ENCODE data around the gene PRMT3. TPM values are rescaled to one million over a fixed set of nuclear protein-coding genes. Genes with fewer than 3 reads are reported as not detected.
"Not testable (repeated sequence)": the region's sequence is repeated elsewhere in the genome, so short reads cannot be mapped to it uniquely, and the experiment has no call there.

PRMT3 gene
- total RNA-seq, 1 experiment from 2014 or later, result 33.1 TPM

DNA sequence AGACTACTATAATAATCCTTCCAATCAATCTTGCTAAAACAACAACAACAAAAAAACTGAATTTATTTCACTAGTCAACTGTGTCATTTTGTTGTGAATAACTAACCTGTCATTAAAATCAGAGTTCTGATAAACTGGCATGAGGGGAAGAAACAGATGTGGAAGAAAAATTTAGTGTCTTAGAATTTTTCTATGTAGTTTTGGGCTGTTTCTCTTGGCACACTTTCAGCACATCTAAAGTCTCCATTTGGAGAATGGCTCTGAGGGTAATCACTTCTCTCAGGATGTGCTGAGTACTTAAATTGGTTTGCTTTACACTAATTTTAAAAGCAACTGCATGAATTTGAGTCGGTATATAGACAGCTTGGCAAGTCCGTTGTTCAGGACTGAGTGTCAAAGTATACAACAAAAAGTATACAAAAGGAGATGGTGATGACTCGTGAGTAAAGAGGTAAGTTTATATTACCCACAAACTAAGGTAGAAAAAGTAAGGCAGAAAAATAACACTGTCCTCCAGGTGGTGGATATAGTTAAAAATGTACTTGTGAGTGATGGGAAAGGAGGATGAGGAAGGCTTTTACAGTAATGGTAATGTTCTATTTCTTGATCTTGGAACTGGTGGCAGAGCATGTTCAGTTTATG, 13.8 kb upstream of the PRMT3 start:
- DNase-seq (ENCODE audit: low spot score), result no peak

DNA sequence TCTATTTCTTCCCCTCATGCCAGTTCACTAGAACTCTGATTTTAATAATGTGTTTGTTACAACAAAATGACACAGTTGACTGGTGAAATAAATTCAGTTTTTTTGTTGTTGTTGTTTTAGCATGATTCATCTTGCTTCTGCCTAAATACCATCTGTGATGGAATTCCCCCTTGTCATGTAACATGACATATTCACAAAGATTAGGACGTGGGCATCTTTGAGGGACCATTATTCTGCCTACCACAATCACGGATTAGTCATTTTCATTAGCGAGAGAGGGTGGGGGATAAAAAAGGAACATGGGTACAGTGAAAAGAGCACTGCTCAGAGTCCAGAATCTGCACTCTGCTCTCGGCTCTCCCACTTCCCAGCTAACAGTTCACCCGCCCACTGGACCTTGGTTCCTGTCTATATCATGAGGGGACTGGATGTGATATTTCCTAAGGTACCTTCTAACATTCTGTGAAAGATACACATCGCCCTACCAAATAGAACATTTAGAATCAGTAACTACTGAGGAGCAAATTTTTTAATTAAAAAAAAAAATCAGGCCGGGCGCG, 12.7 kb upstream of the PRMT3 start:
- no peak for DNase-seq (ENCODE audit: low spot score)

DNA sequence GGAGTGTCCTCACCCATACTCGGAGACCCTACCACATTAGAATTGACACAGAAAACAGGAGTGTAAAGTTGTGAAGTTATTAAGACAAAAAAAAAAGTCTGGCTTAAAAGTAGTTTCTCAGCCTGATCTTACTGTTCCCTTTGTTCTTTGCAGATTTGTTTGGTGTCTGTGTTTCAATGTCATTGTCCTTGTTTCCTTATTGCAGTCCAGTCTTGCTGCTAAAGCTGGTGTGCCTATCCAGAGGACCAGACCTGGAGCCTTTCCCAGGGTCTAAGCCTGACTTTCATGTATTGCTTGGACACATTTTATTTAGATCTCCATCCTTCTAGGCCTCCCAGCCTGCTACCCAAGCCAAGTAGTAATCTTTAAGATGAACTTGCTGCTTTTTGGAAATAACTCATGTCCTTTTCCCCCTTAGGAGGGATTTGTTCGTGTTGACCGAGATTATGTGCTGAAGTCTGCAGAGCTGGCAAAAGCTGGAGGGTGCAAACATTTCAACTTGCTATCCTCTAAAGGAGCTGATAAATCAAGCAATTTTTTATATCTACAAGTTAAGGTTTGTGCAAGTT, 11.3 kb upstream of the PRMT3 start:
- DNase-seq (ENCODE audit: low spot score), result no peak

GRCh38 chr11:20385996-20386395, 1.5 kb upstream of the PRMT3 start:
- DNase-seq (ENCODE audit: low spot score), result not testable (repeated sequence)

DNA sequence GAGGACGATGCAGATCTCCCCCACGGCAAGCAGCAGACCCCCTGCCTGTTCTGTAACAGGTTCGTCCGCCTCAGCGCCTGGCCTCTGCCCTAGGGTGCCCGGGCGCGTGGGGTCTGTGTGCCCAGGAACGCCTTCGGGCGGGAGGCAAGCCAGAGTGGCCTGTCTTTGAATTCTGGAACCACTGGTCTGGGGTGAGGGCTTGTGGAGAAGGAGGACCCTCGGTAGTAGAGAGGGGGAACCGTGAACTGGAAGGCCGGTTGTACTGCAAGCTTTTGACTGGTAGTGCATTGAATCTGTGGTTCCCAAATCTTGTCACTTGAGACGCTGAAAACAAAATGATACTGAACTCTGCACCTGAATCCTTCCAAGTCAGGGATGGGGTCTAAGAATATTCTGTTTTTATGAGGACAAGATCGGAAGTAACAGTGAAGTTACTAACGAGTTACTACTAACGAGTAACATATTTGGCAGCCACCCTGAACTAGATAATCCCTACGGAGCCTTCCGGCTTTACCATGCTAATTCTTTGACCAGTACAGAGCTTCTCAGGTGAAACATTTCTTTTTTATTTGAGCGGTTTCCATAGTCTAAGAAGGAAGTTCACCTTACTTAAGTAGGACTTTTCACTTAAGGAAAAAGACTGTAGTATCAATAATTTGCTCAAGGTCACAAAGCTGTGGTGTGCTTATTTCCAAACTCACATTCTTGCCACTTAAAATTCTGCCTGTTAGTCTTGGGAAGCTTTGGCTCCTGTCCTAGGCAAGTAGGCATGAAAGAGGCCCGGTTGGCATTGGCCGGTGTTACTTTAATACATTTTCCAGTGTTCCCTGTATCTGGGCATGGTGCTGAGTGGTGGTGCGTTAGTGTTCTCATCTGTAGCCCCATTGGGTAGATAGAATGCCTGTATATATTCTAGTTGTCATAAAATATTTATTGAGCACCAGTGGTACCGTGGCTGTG, 860 bp downstream of the PRMT3 start:
- DNase-seq (ENCODE audit: low spot score), result peak; percentile 70

DNA sequence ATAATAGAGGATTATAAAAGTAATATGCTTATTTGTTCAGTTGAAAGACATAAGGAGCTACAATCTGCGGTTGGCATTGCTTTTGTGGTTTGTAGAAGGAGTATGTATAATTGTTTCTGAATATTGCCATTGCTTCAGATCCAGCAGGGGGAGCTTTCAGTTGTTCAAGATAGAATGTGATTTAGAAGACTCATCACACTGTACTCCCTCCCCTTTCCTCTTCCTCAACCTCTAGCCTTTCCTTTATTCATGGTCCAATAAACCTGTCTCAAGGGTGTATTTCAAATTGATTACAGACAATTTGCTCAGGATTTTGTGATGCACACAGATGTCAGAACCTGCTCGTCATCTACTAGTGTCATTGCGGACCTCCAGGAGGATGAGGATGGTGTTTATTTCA, 9.8 kb downstream of the PRMT3 start:
- DNase-seq (ENCODE audit: low spot score), result peak; percentile 60

- no peak for DNase-seq (ENCODE audit: low spot score)
Observed at GRCh38 chr11:20399498-20399897, 12.0 kb downstream of the PRMT3 start.

DNA sequence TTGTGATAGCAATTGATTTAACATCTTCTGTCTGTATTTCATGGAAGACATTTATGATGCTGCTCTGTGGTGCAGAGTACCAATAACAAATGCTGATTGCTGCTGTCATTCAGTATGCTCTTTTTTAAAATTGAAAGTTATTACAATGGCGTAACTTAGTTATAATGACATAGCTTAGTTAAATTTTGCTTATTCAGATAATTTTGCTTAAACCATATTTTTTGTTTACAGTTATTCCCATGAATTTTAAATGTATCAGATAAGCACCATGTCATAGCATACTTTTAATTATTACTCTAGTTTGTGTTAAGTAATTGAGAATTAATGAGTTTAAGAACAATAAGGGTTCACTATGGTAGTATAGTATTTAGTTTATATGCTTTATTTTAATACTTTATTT, 15.5 kb downstream of the PRMT3 start:
- no peak for DNase-seq (ENCODE audit: low spot score)

DNA sequence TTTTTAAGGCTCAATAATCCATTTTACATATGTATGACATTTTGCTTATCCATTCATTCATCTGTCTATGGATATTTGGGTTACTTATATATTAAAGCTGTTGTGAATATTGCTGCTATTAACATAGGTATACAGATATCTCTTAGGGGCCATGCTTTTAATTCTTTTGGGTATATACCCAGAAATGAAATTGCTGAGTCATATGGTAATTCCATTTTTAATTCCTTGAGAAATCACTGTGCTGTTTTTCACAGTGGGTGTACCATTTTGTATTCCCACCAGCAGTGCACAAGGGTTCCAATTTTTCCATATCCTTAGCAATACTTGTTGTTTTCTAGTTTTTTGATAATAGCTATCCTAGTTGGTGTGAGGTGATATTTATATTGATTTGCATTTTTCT, 19.0 kb downstream of the PRMT3 start:
- DNase-seq (ENCODE audit: low spot score), result no peak

GRCh38 chr11:20407344-20407743, 19.8 kb downstream of the PRMT3 start:
- DNase-seq (ENCODE audit: low spot score), result no peak

DNA sequence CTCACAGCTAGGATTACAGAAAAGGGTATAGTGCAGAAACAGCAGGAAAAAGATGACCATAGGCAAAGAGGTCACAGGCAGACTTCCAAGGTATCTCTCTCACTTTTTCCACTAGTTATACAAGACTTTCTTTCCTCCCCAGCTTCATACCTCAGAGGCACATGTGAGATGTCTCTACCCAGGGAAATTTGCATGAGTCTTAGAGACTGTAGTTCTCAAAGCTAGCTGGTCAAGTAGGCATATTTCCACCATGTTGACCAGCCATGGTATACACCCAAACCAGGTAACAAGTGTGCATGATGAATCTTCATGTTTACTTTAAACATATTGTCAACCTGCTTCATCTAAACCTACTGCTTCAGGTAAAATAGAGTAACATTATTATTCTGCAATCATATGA, 27.9 kb downstream of the PRMT3 start:
- no peak for DNase-seq (ENCODE audit: low spot score)

DNA sequence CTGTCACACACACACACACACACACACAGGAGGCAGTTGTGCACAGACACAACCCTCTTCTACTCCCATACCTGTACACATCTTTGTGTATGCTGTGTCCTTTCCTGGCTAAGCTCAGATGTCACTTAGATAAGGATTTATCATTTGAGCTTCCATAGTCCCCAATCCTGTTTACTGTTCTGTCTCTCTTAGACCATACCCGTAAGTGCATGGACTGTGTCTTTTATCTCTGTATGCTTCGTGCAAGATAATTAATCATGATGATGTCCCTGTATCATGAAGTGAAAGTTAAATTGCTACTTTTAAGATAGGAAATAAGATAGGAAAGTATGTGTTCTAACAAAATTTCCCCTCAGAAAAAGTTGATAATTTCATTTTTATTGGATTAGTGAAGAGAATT, 30.3 kb downstream of the PRMT3 start:
- no peak for DNase-seq (ENCODE audit: low spot score)

- DNase-seq (ENCODE audit: low spot score), result no peak
Observed at GRCh38 chr11:20421946-20422345, 34.4 kb downstream of the PRMT3 start.

DNA sequence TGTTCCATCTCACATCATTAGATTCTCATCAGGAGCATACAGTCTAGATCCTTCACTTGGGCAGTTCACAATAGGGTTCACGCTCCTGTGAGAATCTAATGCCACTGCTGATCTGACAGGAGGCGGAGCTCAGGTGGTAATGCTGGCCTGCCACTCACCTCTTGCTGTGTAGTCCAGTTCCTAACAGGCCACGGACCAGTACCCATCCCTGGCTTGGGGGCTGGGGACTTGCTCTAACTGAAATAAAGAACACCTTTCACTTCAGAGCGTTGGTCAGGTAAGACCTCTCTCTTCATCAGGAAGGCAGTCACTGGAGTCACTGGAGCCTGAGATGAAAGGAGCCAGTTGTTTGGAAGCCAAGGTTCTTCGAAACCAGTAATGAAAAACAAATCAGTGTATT, 41.7 kb downstream of the PRMT3 start:
- no peak for DNase-seq (ENCODE audit: low spot score)

GRCh38 chr11:20438637-20439036, 51.1 kb downstream of the PRMT3 start:
- DNase-seq (ENCODE audit: low spot score), result no peak

- DNase-seq (ENCODE audit: low spot score), result peak; percentile 55
Observed at GRCh38 chr11:20443596-20443995, 56.1 kb downstream of the PRMT3 start.

- DNase-seq (ENCODE audit: low spot score), result no peak
Observed at GRCh38 chr11:20444535-20444934, 57.0 kb downstream of the PRMT3 start.

GRCh38 chr11:20448834-20449233, 61.3 kb downstream of the PRMT3 start:
- no peak for DNase-seq (ENCODE audit: low spot score)

DNA sequence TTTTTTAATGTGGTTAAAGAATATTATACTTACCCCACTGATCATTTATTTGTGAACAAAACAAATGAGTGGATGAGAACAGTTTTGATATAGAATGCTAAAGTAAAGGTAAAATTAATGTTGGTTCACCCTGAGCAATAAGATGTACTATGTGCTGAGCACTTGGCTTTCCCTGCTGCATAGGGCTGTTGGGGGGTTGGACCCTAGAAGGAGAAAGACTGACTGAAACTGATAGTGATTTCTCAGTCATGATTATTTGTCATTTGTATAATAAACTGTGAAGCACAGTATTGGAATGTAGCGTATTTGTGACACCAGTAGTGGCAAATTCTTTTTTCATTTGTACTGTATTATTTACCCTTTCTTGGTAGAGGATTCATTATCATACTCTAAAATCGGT, 63.3 kb downstream of the PRMT3 start:
- no peak for DNase-seq (ENCODE audit: low spot score)

DNA sequence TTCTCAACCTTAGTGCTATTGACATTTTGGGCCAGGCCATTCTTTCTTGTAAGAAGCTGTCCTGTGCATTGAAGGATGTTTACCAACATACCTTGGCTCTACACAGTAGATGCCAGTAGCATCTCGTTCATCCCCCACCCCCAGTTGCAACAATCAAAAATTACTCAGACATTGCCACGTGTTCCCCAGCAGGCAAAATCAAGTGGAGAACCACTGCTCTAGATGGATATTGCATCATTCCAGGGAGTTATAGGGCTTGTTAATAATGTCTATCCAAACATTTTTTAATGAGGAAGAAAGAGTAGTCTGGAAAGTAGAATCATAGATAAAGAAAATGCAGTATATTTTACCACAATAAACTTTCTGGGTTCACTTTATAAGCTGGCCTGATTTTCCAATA, 64.1 kb downstream of the PRMT3 start:
- no peak for DNase-seq (ENCODE audit: low spot score)

GRCh38 chr11:20452585-20452984, 65.1 kb downstream of the PRMT3 start:
- no peak for DNase-seq (ENCODE audit: low spot score)

DNA sequence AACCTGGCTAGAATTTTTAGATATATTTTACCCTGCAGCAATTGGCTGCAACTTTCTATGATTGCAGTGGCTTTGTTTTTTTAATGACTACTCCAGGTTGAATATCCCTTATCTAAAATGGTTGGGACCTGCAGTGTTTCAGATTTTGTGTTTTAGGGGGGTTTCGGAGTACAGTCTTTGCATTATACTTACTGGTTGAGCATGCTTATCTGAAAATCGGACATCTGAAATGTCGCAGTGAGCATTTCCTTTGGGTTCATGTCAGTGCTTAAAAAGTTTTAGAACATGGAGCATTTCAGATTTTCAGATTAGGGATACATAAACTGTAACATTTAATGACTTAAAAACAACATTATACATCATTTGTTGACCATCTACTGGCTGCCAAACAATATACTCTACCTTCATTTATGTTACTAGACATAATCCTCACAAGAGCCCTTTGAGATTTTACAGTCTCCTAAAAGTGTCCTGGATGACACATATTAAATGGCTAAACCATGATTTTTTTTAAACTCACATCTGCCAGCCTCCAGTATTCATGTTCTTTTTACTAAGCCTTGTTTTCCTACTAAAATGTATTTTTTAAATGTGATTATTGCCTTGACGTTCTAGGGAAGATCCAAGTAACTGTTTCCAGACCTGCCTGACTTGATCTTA, 66.3 kb downstream of the PRMT3 start:
- no peak for DNase-seq (ENCODE audit: low spot score)

All from HT-29 (cell line).